Loucy (cell line): ENCODE measurements around the gene RERE.

ENCODE experiments used
- H2AFZ ChIP-seq: fragments of 200-600 bp; sonication (generic); 2 replicates; pipeline ENCODE4 v1.6.0; 2016; ENCODE audit warnings: antibody characterized with exemption, mild to moderate bottlenecking, low read length, moderate library complexity
- H3F3A ChIP-seq: fragments of 200-600 bp; 2 replicates; pipeline ENCODE4 v1.6.0; 2016; ENCODE audit warnings: antibody characterized with exemption, low read depth, mild to moderate bottlenecking
- H3K27me3 ChIP-seq: fragments of 200-600 bp; sonication (generic); 2 replicates; pipeline ENCODE4 v1.6.1; 2014; ENCODE audit warnings: low read length, mild to moderate bottlenecking; ENCODE audit not compliant: insufficient read depth, poor library complexity, severe bottlenecking
- H3K36me3 ChIP-seq: fragments of 200-600 bp; sonication (generic); 2 replicates; pipeline ENCODE4 v1.6.1; 2016; ENCODE audit warnings: low read length; ENCODE audit not compliant: insufficient read depth
- H3K4me1 ChIP-seq: fragments of 200-600 bp; sonication (generic); 2 replicates; pipeline ENCODE4 v1.5.1; 2014; ENCODE audit warnings: low read length, mild to moderate bottlenecking; ENCODE audit not compliant: insufficient read depth, poor library complexity, severe bottlenecking
- H3K4me2 ChIP-seq: fragments of 200-600 bp; sonication (generic); 2 replicates; pipeline ENCODE4 v1.6.0; 2014; ENCODE audit warnings: antibody characterized with exemption, low read length, low read depth, mild to moderate bottlenecking; ENCODE audit not compliant: poor library complexity, severe bottlenecking
- H3K4me3 ChIP-seq: fragments of 200-600 bp; sonication (generic); 2 replicates; pipeline ENCODE4 v1.5.1; 2014; ENCODE audit warnings: low read length, mild to moderate bottlenecking, mixed read lengths; ENCODE audit not compliant: poor library complexity, severe bottlenecking
- H3K79me2 ChIP-seq: fragments of 200-600 bp; sonication (generic); 2 replicates; pipeline ENCODE4 v1.6.1; 2014; ENCODE audit warnings: low read length; ENCODE audit not compliant: insufficient read depth
- H3K9ac ChIP-seq: fragments of 200-600 bp; sonication (generic); 2 replicates; pipeline ENCODE4 v1.6.0; 2014; ENCODE audit warnings: mild to moderate bottlenecking, low read depth, low read length, moderate library complexity; ENCODE audit not compliant: poor library complexity, severe bottlenecking
- H3K9me2 ChIP-seq: fragments of 200-600 bp; sonication (generic); replicated peaks from 2 replicates; pipeline ENCODE4 v1.6.1; 2016; ENCODE audit warnings: low read depth, low read length, mixed read lengths
- H3K9me3 ChIP-seq: fragments of 200-600 bp; sonication (generic); 2 replicates; pipeline ENCODE4 v1.6.1; 2014; ENCODE audit warnings: mild to moderate bottlenecking, antibody characterized with exemption, low read length, low read depth; ENCODE audit not compliant: insufficient read depth
- H4K20me1 ChIP-seq: fragments of 200-600 bp; sonication (generic); 2 replicates; pipeline ENCODE4 v1.6.0; 2014; ENCODE audit warnings: antibody characterized with exemption, low read length, mild to moderate bottlenecking; ENCODE audit not compliant: insufficient read depth, poor library complexity, severe bottlenecking
- CTCF ChIP-seq: fragments of 200-600 bp; sonication (generic); conservative IDR thresholded peaks from 2 replicates; pipeline ENCODE4 v1.5.1; 2014; ENCODE audit warnings: mild to moderate bottlenecking, antibody characterized with exemption, low read length
- EZH2phosphoT487 ChIP-seq: fragments of 200-600 bp; IDR thresholded peaks from 2 replicates; pipeline ENCODE4 v1.6.1; 2018; ENCODE audit warnings: antibody characterized with exemption, mild to moderate bottlenecking, moderate library complexity, borderline replicate concordance

The RERE gene

GRCh38 chr1:8565802-8566201 lies 251.6 kb downstream of the RERE start:
- Histone ChIP-seq H3K4me3 (no peak overlapping the region), H3K9me3 (no peaks in the 10 kb centered on the region), H3K27me3 (no peaks in the 10 kb centered on the region), H3K9me2 (no peaks in the 10 kb centered on the region), H4K20me1 (peaks cover 5% of the 10 kb centered on the region), H3K9ac (no peak overlapping the region), H3K4me2 (no peak overlapping the region), H2AFZ (no peak overlapping the region), H3K36me3 (no peaks in the 10 kb centered on the region), H3F3A (no peaks in the 10 kb centered on the region), H3K79me2 (no peaks in the 10 kb centered on the region), H3K4me1 (peaks cover 1% of the 10 kb centered on the region)
- TF ChIP-seq EZH2phosphoT487 (no peak), CTCF (no peak)

- H3K4me2 ChIP-seq, result no peak overlapping the region
- no peak overlapping the region for H3K4me3 ChIP-seq
- no peaks in the 10 kb centered on the region for H3K36me3 ChIP-seq
- peaks cover 8% of the 10 kb centered on the region for H3K4me1 ChIP-seq
- H4K20me1 ChIP-seq, result peaks cover 5% of the 10 kb centered on the region
- H3K9me3 ChIP-seq, result no peaks in the 10 kb centered on the region
- no peak for TF ChIP-seq EZH2phosphoT487
- TF ChIP-seq CTCF, result no peak
- no peaks in the 10 kb centered on the region for H3K27me3 ChIP-seq
- no peak overlapping the region for H2AFZ ChIP-seq
- no peaks in the 10 kb centered on the region for H3F3A ChIP-seq
- no peaks in the 10 kb centered on the region for H3K79me2 ChIP-seq
- H3K9me2 ChIP-seq, result no peaks in the 10 kb centered on the region
- no peak overlapping the region for H3K9ac ChIP-seq
These were observed 253.4 kb downstream of the RERE start for GRCh38 chr1:8563944-8564537.

GRCh38 chr1:8562881-8563865 lies 254.3 kb downstream of the RERE start:
- no peaks in the 10 kb centered on the region for H3K9me2 ChIP-seq
- H3K79me2 ChIP-seq, result no peaks in the 10 kb centered on the region
- peaks cover 8% of the 10 kb centered on the region for H3K4me1 ChIP-seq
- H3K9ac ChIP-seq, result no peak overlapping the region
- H4K20me1 ChIP-seq, result peaks cover 5% of the 10 kb centered on the region
- no peak overlapping the region for H3K4me2 ChIP-seq
- no peak overlapping the region for H2AFZ ChIP-seq
- no peaks in the 10 kb centered on the region for H3K36me3 ChIP-seq
- H3K9me3 ChIP-seq, result no peaks in the 10 kb centered on the region
- TF ChIP-seq EZH2phosphoT487, result no peak
- TF ChIP-seq CTCF, result no peak
- H3K27me3 ChIP-seq, result no peaks in the 10 kb centered on the region
- no peaks in the 10 kb centered on the region for H3F3A ChIP-seq
- H3K4me3 ChIP-seq, result no peak overlapping the region
